Measurements from ENCODE around the gene PI16.

Gene PI16

GRCh38 chr6:36999751-37000125 is 45.2 kb downstream of the PI16 start:
- TF ChIP-seq, protein P1, sequence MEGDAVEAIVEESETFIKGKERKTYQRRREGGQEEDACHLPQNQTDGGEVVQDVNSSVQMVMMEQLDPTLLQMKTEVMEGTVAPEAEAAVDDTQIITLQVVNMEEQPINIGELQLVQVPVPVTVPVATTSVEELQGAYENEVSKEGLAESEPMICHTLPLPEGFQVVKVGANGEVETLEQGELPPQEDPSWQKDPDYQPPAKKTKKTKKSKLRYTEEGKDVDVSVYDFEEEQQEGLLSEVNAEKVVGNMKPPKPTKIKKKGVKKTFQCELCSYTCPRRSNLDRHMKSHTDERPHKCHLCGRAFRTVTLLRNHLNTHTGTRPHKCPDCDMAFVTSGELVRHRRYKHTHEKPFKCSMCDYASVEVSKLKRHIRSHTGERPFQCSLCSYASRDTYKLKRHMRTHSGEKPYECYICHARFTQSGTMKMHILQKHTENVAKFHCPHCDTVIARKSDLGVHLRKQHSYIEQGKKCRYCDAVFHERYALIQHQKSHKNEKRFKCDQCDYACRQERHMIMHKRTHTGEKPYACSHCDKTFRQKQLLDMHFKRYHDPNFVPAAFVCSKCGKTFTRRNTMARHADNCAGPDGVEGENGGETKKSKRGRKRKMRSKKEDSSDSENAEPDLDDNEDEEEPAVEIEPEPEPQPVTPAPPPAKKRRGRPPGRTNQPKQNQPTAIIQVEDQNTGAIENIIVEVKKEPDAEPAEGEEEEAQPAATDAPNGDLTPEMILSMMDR (conservative IDR thresholded peaks at IDR 0.05; ENCODE audit: low read depth, low read length) = no peak
- DNase-seq (ENCODE audit: low read depth) = no peak
- H3K4me3 ChIP-seq (ENCODE audit: low read depth, low read length) = no peak overlapping the region

- no peak for DNase-seq (ENCODE audit: low read depth)
Measured at GRCh38 chr6:37004044-37004980, 49.8 kb downstream of the PI16 start.

GRCh38 chr6:37005061-37005810 is 50.7 kb downstream of the PI16 start, which contains the start of gene FGD2:
TSS of gene FGD2 (plus strand) at chr6:37005655. CDS start at chr6:37005818, 163 bp downstream.
- TF ChIP-seq, protein P1 (conservative IDR thresholded peaks at IDR 0.05; ENCODE audit: low read depth, low read length) = no peak
- DNase-seq (ENCODE audit: low read depth) = no peak
- no peak within 1 kb of the TSS for H3K4me3 ChIP-seq (ENCODE audit: low read depth, low read length)

More at GRCh38 chr6:37004044-37004980, 49.8 kb downstream of the PI16 start:
- TF ChIP-seq, protein P1 (conservative IDR thresholded peaks at IDR 0.05; ENCODE audit: low read depth, low read length) = no peak
- no peak overlapping the region for H3K4me3 ChIP-seq (ENCODE audit: low read depth, low read length)

GRCh38 chr6:37005827-37006567 is 51.5 kb downstream of the PI16 start:
- no peak overlapping the region for H3K4me3 ChIP-seq (ENCODE audit: low read depth, low read length)
- TF ChIP-seq, protein P1 (conservative IDR thresholded peaks at IDR 0.05; ENCODE audit: low read depth, low read length) = no peak
- DNase-seq (ENCODE audit: low read depth) = no peak

DNA sequence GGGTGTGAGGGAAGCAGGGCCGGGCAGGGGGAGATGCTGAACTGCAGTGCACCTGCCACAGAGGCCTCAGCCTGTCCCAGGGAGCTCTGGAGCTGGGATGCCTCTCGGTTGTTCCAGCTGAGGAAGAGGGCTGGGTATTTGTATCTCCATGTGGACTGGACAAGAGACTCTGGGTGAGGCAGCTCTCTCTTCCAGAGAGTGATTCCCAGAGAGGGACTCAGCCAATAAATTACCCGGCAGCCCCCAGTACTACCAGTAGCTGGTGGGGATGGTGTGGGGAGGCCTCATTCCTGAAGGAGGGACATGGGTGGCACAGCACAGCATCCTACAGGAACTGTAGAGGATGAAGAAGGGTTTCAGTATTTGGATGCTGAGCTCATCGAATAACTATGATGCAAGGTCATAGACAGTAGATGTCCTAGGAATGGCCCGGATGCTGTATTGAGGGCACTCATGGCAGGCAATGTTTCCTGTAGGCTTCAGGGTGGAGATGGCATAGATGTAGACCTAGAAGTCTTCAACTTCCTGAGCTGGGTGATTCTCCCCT is 52.3 kb downstream of the PI16 start:
- DNase-seq (ENCODE audit: low read depth) = no peak
- TF ChIP-seq, protein P1 (conservative IDR thresholded peaks at IDR 0.05; ENCODE audit: low read depth, low read length) = no peak
- no peak overlapping the region for H3K4me3 ChIP-seq (ENCODE audit: low read depth, low read length)

DNA sequence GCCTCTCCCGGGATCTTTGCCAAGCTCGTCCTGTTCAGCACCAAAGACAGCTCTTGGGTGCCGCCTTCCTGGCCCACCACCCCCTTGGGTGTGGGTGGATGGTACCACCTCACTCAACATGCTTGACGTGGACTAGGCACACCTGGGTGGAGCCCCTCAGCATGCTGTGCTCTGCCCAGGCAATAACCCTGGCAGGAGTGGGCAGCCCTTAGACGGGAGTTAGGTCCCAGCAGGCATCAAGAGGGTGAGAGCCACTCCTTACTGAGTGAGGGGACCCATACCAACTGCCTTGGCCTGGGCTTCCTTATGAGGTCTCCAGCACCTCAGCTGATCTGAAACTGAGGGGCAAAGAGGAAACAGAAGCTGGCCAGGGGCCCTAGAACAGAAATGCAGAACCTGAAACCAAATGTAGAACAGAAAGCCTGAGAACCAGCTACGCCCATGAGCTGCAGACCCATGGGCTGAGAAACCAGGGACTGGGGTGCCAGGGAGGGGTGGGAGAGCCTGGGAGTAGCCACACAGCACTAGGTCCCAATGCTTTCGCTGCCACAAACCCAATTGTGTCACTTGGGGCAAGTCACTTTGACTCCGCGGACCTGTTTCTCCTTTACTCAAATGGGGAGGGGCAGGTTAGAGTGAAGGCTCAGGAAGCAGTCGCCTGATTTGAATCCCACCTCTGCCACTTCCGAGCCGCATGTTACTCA is 53.0 kb downstream of the PI16 start:
- no peak overlapping the region for H3K4me3 ChIP-seq (ENCODE audit: low read depth, low read length)
- TF ChIP-seq, protein P1 (conservative IDR thresholded peaks at IDR 0.05; ENCODE audit: low read depth, low read length) = no peak
- DNase-seq (ENCODE audit: low read depth) = no peak

Measured in choroid plexus epithelial cell (primary cell).